Measurements from ENCODE around the gene PCSK2. TPM values are rescaled to one million over a fixed set of nuclear protein-coding genes. Genes with fewer than 3 reads are reported as not detected.

PCSK2 gene
- total RNA-seq, 2 donors from 2014 or later = 0.18 to 2.7 TPM

- H3K27me3 ChIP-seq (replicated peaks; ENCODE audit: insufficient read depth) = peaks cover 9% of the 10 kb centered on the region
- intact Hi-C loops (cut with DNase I) = no loop called here
These were observed 357 bp downstream of the PCSK2 start for GRCh38 chr20:17227219-17227575.

GRCh38 chr20:17227669-17228623 is 1.1 kb downstream of the PCSK2 start:
- Histone ChIP-seq H3K4me3 (no peak overlapping the region), H3K27me3 (replicated peaks; ENCODE audit: insufficient read depth) (peaks cover 9% of the 10 kb centered on the region), H3K27ac (no peak overlapping the region), H3K4me1 (replicated peaks) (peaks cover 3% of the 10 kb centered on the region), H3K9me3 (no peaks in the 10 kb centered on the region), H3K36me3 (no peaks in the 10 kb centered on the region)
- TF ChIP-seq POLR2AphosphoS5 (IDR thresholded peaks at IDR 0.05) (no peak), POLR2A (IDR thresholded peaks at IDR 0.05) (no peak)
- TF ChIP-seq, protein P1, sequence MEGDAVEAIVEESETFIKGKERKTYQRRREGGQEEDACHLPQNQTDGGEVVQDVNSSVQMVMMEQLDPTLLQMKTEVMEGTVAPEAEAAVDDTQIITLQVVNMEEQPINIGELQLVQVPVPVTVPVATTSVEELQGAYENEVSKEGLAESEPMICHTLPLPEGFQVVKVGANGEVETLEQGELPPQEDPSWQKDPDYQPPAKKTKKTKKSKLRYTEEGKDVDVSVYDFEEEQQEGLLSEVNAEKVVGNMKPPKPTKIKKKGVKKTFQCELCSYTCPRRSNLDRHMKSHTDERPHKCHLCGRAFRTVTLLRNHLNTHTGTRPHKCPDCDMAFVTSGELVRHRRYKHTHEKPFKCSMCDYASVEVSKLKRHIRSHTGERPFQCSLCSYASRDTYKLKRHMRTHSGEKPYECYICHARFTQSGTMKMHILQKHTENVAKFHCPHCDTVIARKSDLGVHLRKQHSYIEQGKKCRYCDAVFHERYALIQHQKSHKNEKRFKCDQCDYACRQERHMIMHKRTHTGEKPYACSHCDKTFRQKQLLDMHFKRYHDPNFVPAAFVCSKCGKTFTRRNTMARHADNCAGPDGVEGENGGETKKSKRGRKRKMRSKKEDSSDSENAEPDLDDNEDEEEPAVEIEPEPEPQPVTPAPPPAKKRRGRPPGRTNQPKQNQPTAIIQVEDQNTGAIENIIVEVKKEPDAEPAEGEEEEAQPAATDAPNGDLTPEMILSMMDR (IDR thresholded peaks at IDR 0.05) = no peak
- intact Hi-C loops (cut with DNase I) = no loop called here
- DNase-seq (ENCODE audit: low spot score) = no peak
- WGBS = 3% methylated on average over 35 of the region's 35 CpGs

More at GRCh38 chr20:17227219-17227575, 357 bp downstream of the PCSK2 start:
- Histone ChIP-seq H3K4me1 (replicated peaks) (peaks cover 3% of the 10 kb centered on the region), H3K27ac (no peak overlapping the region), H3K9me3 (no peaks in the 10 kb centered on the region), H3K36me3 (no peaks in the 10 kb centered on the region), H3K4me3 (peak overlapping the region in 1 of 2 donors; percentile 16)
- WGBS = 2% methylated on average over 17 of the region's 17 CpGs
- TF ChIP-seq, protein P1 (IDR thresholded peaks at IDR 0.05) = no peak
- TF ChIP-seq POLR2AphosphoS5 (IDR thresholded peaks at IDR 0.05) = no peak
- TF ChIP-seq POLR2A (IDR thresholded peaks at IDR 0.05) = no peak
- DNase-seq (ENCODE audit: low spot score) = no peak

DNA sequence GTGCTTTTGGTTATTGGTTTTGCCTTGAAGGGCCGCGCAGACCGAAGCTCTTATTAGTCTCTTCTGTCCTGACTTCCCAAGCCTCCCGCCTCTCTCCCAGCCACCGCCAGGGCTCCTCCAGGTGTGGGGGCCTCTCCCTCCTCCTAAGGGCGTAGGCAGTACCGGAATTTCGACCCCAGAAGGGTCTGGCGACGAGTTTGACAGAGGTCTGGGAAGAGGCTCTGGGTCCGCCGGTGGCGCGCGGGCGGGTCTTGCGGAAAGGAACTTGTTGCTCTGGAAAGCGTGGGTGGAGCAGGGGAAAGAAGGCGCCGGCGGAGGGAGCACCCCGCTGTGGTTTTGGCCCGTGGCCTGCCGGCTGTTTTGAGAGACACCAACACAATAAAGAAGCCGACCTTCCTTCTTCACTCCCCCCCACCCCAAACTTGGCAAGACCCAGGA is 1.8 kb downstream of the PCSK2 start:
- no peak overlapping the region for H3K27ac ChIP-seq
- DNase-seq (ENCODE audit: low spot score) = no peak
- no peak overlapping the region for H3K4me3 ChIP-seq
- 4% methylated on average over 25 of the region's 25 CpGs for WGBS
- intact Hi-C loops (cut with DNase I) = no loop called here
- no peaks in the 10 kb centered on the region for H3K9me3 ChIP-seq
- TF ChIP-seq, protein P1 (IDR thresholded peaks at IDR 0.05) = no peak
- no peak for TF ChIP-seq POLR2A (IDR thresholded peaks at IDR 0.05)
- TF ChIP-seq POLR2AphosphoS5 (IDR thresholded peaks at IDR 0.05) = no peak
- no peaks in the 10 kb centered on the region for H3K36me3 ChIP-seq
- H3K4me1 ChIP-seq (replicated peaks) = peaks cover 3% of the 10 kb centered on the region
- H3K27me3 ChIP-seq (replicated peaks; ENCODE audit: insufficient read depth) = peaks cover 9% of the 10 kb centered on the region

- Histone ChIP-seq H3K4me3 (no peak overlapping the region), H3K4me1 (replicated peaks) (peaks cover 3% of the 10 kb centered on the region), H3K27ac (no peak overlapping the region), H3K27me3 (replicated peaks; ENCODE audit: insufficient read depth) (peaks cover 9% of the 10 kb centered on the region), H3K36me3 (no peaks in the 10 kb centered on the region), H3K9me3 (no peaks in the 10 kb centered on the region)
- no peak for TF ChIP-seq POLR2A (IDR thresholded peaks at IDR 0.05)
- TF ChIP-seq, protein P1 (IDR thresholded peaks at IDR 0.05) = no peak
- no peak for TF ChIP-seq POLR2AphosphoS5 (IDR thresholded peaks at IDR 0.05)
- intact Hi-C loops (cut with DNase I) = no loop called here
- 38% methylated on average over 1 of the region's 1 CpG for WGBS
- DNase-seq (ENCODE audit: low spot score) = no peak
These were observed 2.4 kb downstream of the PCSK2 start for GRCh38 chr20:17229256-17229655.
